BLaER1 (cell line): ENCODE results near the gene SH2D6.
A peak's percentile ranks its signal among the peaks of the same experiment; 100 is the strongest.
"Not testable (repeated sequence)": the region's sequence is repeated elsewhere in the genome, so short reads cannot be mapped to it uniquely, and the experiment has no call there.

Experiments
- H3K27ac ChIP-seq: shearing (Covaris generic); formaldehyde crosslinking; 2 replicates; pipeline ENCODE4 v1.8.1; 2022
- H3K27me3 ChIP-seq: shearing (Covaris generic); formaldehyde crosslinking; 2 replicates; pipeline ENCODE4 v1.8.1; 2022
- H3K36me3 ChIP-seq: shearing (Covaris generic); formaldehyde crosslinking; 2 replicates; pipeline ENCODE4 v1.8.1; 2022
- H3K4me1 ChIP-seq: shearing (Covaris generic); formaldehyde crosslinking; 2 replicates; pipeline ENCODE4 v1.8.1; 2022
- H3K4me2 ChIP-seq: shearing (Covaris generic); formaldehyde crosslinking; 2 replicates; pipeline ENCODE4 v1.8.1; 2022
- H3K4me3 ChIP-seq: shearing (Covaris generic); formaldehyde crosslinking; 2 replicates; pipeline ENCODE4 v1.8.1; 2022
- H3K9ac ChIP-seq: shearing (Covaris generic); formaldehyde crosslinking; 2 replicates; pipeline ENCODE4 v1.8.1; 2022
- H3K9me3 ChIP-seq: shearing (Covaris generic); formaldehyde crosslinking; 2 replicates; pipeline ENCODE4 v1.8.1; 2022
- H4K20me1 ChIP-seq: shearing (Covaris generic); formaldehyde crosslinking; 2 replicates; pipeline ENCODE4 v1.8.1; 2022
- Cebpa-rat ChIP-seq: shearing (Covaris generic); IDR thresholded peaks from 2 replicates; pipeline ENCODE4 v1.8.1; 2022

Gene SH2D6

DNA sequence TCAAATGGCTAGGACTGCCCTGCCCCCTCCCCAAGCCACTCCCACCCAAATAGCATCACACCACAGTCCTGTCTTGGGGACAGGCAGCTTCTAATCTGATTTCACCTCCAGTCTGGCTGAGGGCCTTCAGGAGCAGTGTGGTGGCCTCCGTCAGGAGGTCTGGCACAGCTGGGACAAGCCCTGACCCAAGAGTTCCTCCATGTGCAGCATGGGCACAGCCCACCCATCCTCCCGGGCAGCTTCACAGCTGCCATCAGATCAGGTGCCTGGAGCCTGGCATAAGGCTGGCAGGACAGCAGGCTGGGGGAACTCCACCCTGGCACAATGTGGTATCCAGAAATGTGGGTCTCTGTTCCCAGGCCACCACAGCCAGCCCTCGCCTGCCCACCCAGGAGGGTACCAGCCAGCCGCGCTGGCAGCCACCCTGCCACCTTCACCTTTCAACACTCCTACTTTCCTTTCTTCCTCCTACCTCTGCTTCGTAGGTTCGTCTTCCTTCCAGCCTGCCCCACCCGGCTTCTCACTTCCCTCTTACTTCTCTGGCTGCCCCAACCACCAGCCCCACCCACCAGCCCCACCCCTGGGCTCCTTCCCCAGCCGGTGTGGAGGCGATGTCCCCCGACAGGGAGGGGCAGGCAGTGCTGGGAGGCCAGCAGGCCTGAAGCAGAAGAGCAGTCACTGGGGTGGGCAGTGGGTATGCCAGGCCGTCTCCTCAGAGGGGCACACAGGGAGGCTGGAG is 8.5 kb upstream of the SH2D6 start, which contains the start of gene CAPG:
Gene CAPG (minus strand): TSS at position 522 of the 739 bp plus-strand sequence. CDS start 8,221 bp downstream, outside the sequence.
- H3K36me3 ChIP-seq = no peaks in the 10 kb centered on the region
- no peaks in the 10 kb centered on the region for H4K20me1 ChIP-seq
- no peak for TF ChIP-seq Cebpa-rat
- H3K9me3 ChIP-seq = no peaks in the 10 kb centered on the region
- H3K4me1 ChIP-seq = peaks cover 91% of the 10 kb centered on the region
- peak within 1 kb of the TSS; percentile 66 for H3K4me3 ChIP-seq
- peak within 1 kb of the TSS; percentile 88 for H3K27ac ChIP-seq
- H3K9ac ChIP-seq = peak within 1 kb of the TSS; percentile 72
- H3K4me2 ChIP-seq = peak within 1 kb of the TSS; percentile 93
- H3K27me3 ChIP-seq = peaks cover 25% of the 10 kb centered on the region

DNA sequence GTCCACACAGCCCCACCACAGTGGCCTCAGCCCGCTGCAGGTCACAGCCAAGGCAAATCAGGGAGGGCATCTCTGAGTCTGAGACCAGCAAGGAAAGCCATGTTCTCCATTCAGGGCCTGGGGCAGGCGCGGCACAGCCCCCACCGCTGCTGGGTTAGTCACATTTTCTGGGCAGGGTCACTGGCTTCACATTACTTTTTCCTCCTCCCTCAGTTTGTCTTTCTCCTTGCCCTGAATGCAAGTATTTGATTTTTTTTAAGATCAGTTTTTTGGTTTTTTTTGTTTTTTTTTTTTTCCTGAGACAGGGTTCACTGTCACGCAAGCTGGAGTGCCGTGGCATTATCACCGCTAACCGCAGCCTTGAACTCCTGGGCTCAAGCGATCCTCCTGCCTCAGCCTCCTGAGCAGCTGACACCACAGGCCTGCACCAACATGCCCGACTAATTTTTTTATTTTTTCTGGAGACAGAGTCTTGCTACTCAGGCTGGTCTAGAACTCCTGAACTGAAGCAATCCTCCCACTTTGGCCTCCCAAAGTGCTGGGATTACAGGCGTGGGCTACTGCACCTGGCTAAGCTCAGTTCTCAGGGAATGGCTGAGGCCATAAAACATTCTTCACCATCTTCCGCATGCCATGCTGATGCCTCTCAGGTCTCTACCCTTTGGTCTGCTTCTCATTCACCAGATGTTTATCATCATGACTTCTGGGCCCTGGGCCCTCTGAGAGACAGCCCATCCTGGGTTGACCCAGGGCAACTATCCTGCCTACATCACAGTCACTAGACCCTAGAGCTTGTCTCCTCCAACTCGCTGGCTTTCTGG is 7.7 kb upstream of the SH2D6 start:
- Histone ChIP-seq H3K27ac (peak overlapping the region; percentile 88), H4K20me1 (no peaks in the 10 kb centered on the region), H3K4me3 (peak overlapping the region; percentile 66), H3K36me3 (no peaks in the 10 kb centered on the region), H3K4me1 (peaks cover 91% of the 10 kb centered on the region), H3K9ac (peak overlapping the region; percentile 72), H3K4me2 (peak overlapping the region; percentile 93), H3K9me3 (no peaks in the 10 kb centered on the region), H3K27me3 (peaks cover 27% of the 10 kb centered on the region)
- no peak for TF ChIP-seq Cebpa-rat

DNA sequence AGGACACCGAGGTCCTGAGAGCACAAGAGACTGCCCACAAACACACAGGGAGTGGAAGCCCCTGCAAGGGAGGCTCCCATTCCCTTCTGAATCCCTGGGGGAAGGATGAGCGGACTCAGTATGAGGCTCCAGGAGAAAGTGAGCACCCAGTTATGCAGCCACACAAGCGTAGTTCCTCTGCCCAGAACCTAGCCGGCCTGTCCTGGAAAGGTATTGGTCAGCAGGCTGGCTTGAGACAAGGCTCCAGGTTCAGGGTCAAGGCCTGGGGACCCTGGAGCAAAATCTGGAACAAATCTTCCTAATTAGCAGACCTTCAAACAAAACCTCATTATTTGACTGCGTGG is 7.1 kb upstream of the SH2D6 start:
- Histone ChIP-seq H4K20me1 (no peaks in the 10 kb centered on the region), H3K4me3 (no peak overlapping the region), H3K9me3 (no peaks in the 10 kb centered on the region), H3K36me3 (no peaks in the 10 kb centered on the region), H3K9ac (no peak overlapping the region), H3K4me1 (peaks cover 85% of the 10 kb centered on the region), H3K27me3 (peaks cover 27% of the 10 kb centered on the region), H3K27ac (peak overlapping the region; percentile 27; the same call in 1 of the 2 replicates), H3K4me2 (peak overlapping the region; percentile 93; the same call in 1 of the 2 replicates)
- TF ChIP-seq Cebpa-rat = no peak

DNA sequence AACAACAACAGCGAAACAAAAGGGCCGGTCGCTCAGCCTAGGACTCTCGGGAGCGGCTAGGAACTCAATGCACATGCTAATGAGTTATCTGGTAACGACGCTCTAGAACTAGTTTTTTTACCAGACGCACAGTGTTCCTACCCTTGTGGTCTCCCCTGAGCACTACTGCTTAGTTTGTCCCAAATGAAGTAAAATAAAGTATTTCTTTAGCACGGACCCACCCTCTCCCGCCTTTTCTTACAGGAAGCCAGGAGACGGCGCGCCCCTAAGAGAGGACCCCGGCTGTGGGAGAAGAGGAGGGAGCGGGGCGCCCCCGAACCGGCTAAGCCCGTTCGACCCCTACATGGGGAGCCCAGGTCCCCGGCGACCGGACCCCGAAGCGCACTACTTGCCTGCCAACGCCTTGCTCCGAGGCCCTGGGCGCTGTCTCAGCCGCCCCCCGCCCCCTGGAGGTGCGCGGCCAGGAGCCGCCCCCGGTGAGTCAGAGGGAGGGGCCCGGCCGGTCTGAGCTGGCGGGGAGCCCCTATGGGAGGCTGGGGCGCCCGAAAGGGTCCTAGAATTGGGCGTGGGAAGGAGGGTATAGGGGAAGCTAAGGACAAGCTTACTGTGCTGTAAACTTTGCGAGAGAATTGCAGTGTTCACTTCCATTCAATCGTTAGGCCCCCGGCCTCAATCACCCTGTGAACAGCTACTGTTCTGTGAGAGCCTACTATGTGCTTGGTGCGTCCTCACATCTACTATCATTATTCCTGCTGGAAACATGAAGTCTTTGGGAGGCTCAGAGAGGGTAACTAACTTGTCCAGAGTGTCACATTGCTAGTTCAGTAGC is 4.7 kb upstream of the SH2D6 start:
- H4K20me1 ChIP-seq = no peaks in the 10 kb centered on the region
- H3K4me2 ChIP-seq = peak overlapping the region; percentile 78
- peak overlapping the region; percentile 65 for H3K4me3 ChIP-seq
- H3K27me3 ChIP-seq = peaks cover 27% of the 10 kb centered on the region
- peak overlapping the region; percentile 69 for H3K9ac ChIP-seq
- H3K4me1 ChIP-seq = peaks cover 73% of the 10 kb centered on the region
- no peak for TF ChIP-seq Cebpa-rat
- no peaks in the 10 kb centered on the region for H3K9me3 ChIP-seq
- H3K36me3 ChIP-seq = no peaks in the 10 kb centered on the region
- H3K27ac ChIP-seq = peak overlapping the region; percentile 60

DNA sequence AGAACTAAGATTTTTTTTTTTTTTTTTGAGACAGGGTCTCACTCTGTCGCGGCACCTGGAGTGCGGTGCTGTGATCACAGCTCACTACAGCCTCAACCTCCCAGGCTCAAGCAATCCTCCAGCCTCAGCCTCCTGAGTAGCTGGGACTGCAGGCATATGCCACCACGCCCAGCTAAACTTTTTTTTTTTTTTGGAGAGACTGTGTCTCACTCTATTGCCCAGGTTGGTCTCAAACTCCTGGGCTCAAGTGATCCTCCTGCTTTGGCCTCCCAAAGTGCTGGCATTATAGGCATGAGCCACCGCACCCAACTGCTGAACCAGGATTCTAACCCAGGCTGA is 4.1 kb upstream of the SH2D6 start:
- not testable (repeated sequence) for H4K20me1 ChIP-seq, H3K4me3 ChIP-seq, H3K9me3 ChIP-seq, H3K36me3 ChIP-seq
- Histone ChIP-seq H3K27ac (peak overlapping the region; percentile 60; the same call in 1 of the 2 replicates), H3K4me1 (peaks cover 73% of the 10 kb centered on the region), H3K4me2 (peak overlapping the region; percentile 78), H3K27me3 (peaks cover 27% of the 10 kb centered on the region), H3K9ac (peak overlapping the region; percentile 69; the same call in 1 of the 2 replicates)

DNA sequence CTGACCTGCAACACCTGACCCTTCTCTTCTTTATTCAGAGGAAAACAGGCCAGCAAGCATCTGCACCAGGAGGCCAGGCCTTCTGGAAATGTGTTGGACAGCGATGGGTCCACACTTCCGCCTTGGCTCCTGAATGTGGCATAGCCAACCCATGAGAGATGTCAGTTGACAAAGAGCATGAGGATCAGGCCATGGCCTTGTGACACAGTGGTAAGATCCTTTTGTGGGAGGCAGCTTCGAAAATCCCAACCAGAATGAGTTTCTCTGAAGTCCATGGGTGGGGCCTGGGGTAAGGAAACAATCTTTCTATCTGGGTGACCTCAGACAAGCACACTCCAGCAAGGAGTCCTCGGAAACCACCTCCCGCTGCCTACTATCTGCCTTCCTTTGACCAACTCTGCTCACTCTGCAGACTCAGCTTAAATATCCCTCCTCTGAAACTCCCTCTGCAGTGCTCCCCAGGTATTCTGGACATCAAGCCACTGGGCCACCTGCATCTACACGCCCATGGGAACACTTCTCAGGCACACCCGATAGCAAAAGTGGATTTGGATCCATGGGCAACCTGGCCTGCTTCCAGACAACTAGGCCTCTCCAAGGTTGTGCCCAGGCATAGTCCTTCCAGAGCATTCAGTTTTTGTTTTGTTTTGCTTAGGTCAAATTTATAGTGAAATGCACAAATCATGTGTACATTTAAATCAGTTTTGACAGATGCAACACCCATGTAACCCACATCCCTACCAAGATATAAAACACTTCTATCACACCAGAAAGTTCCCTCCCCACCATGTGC is 3.6 kb upstream of the SH2D6 start:
- Histone ChIP-seq H3K4me2 (no peak overlapping the region), H3K9me3 (no peaks in the 10 kb centered on the region), H4K20me1 (no peaks in the 10 kb centered on the region), H3K4me3 (no peak overlapping the region), H3K27me3 (peaks cover 27% of the 10 kb centered on the region), H3K9ac (no peak overlapping the region), H3K4me1 (peaks cover 73% of the 10 kb centered on the region), H3K36me3 (no peaks in the 10 kb centered on the region), H3K27ac (no peak overlapping the region)
- TF ChIP-seq Cebpa-rat = no peak

DNA sequence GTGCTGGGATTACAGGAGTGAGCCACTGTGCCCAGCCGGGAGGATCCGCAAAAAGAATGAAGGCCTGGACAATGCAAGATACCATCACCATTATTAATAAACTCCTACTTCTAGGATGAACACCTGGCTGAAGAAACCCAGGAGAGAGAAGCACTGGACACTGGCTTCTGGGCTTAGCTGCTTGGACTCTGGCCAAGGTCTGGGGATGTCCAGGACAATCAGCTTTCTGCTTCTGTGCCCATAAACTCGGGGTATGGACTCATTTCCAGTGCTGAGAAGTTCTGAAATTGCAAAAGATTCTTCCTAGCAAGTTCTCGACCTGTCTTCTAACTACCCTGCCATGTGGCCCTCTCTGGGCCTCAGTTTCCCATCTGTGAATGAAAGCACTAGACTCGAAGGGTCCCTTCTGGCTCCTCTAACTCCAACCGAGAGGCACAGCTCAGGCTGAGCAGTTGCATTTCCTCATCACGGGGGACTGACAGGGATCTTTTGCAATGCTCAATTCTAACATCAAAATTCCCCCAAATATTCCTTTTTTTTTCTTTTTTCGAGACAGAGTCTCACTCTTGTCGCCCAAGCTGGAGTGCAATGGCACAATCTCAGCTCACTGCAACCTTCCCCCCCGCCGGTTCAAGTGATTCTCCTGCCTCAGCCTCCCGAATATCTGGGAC is 2.4 kb upstream of the SH2D6 start:
- Histone ChIP-seq H3K36me3 (no peaks in the 10 kb centered on the region), H4K20me1 (no peaks in the 10 kb centered on the region), H3K9ac (no peak overlapping the region), H3K4me3 (no peak overlapping the region), H3K9me3 (no peaks in the 10 kb centered on the region), H3K27ac (no peak overlapping the region), H3K4me2 (no peak overlapping the region), H3K27me3 (peaks cover 27% of the 10 kb centered on the region), H3K4me1 (peaks cover 74% of the 10 kb centered on the region)
- no peak for TF ChIP-seq Cebpa-rat

DNA sequence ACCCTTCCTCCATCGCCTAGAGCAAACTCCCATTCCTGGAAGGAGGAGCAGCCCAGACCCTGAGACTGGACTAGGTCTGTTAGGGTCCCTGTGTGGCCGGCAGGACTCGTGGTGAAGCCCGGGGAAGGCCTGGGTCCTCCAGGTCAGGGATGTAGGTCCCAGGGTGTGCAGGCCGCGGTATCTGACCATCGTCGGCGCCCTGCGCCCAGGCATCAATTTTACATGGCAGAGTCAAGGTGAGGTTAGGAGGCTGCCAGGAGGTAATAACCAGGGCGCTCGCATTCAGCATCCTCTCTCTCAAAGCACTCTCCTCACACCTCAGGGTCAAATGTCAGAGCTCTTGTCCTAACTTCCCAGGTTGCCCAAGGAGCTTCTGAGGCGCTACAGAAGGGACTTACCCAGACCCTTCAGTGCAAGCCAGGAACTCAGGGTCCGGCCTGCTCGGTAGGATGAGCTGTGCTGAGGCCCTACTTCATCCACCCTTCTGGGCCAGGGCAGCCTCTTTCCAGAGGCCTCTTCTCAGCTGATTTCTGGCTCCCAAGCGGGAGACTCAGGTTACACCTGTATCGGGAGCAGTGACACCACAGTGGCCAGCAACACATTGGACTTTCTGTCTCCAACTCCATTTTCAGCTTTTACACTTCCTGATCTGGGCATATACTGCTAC is 628 bp downstream of the SH2D6 start:
- Histone ChIP-seq H4K20me1 (no peaks in the 10 kb centered on the region), H3K9me3 (no peaks in the 10 kb centered on the region), H3K27me3 (peaks cover 11% of the 10 kb centered on the region; the same call in 1 of the 2 replicates), H3K9ac (peak overlapping the region; percentile 89), H3K4me3 (peak overlapping the region; percentile 70), H3K4me2 (peak overlapping the region; percentile 89), H3K4me1 (peaks cover 78% of the 10 kb centered on the region), H3K36me3 (no peaks in the 10 kb centered on the region), H3K27ac (peak overlapping the region; percentile 95)
- TF ChIP-seq Cebpa-rat = no peak
